ENCODE measurements around the gene CUX1.

CUX1 gene

GRCh38 chr7:102055181-102055976 lies 238.0 kb downstream of the CUX1 start:
- DNase-seq, result no peak

- no peak for DNase-seq
Measured at GRCh38 chr7:102059524-102059923, 242.1 kb downstream of the CUX1 start.

GRCh38 chr7:102061354-102061945 lies 244.0 kb downstream of the CUX1 start:
- no peak for DNase-seq

GRCh38 chr7:102061981-102062390 lies 244.6 kb downstream of the CUX1 start:
- DNase-seq, result no peak

DNA sequence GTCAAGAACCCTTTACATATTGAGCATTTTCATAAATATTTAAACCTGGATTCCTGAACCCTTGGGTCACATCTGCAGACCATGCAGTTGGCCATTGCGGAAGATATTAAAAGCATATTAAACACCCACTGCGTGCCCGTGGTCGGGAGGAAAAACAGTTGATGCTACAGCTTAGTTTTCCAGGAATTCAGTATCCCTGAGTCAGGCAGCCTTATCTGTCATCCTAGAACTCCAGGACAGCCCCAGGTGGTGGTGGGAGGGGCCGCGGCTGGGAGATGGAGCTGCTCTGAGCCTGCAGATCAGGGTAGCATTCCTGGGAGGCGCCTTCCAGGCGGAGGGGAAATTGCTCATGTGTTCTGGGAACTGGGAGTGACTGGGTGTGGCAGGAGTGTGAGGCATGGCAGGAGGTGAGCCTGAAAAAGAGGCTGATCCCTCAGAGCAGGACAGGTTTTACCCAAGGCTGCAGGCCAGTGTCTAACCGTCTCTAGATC lies 246.3 kb downstream of the CUX1 start:
- DNase-seq, result no peak

DNA sequence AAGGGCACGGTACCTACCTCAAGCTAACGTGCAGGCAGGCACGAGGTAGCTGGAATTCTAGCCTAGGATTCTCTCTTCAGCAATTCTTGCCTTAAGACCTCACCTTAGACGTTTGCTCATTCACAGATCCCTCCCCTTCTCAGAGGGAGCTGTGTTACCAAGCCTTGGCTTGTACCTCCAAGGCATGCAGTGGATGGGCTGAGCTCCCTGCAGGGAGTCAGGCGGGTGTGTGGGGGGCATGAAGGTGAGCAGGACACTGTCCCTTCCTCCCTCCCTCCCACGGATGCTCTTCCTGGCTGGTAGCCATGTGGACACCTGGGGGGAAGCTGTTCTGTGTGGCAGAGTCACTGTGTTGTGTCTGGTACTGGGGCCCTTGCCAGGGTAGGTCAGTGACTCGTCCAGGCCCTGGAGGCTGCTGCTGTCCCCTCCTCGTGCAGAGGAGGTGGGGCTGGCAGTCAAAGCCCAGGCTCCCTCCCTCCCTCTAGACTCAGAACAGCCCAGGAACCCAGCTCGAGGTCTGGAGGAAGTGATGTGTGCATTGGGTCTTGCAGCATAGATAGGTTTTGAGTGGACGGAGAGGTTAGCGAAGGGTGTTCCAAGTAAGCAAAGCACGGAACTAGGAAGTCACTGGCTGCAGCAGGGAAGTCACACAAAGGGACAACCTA lies 247.1 kb downstream of the CUX1 start:
- no peak for DNase-seq

DNA sequence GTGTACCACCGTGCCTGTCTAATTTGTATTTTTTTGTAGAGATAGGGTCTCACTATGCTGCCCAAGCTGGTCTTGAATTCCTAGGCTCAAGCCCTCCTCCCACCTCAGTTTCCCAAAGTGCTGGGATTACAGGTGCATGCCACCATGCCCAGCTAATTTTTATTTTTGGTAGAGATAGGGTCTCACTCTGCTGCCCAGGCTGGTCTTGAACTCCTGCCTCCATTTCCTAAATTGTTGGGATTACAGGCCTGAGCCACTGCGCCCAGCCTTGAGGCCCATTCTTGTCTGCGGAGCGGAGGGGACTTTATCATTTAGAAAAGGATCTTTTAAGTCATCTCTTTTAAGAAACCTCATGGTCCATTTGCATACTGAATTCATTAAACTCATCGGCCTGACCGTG lies 247.8 kb downstream of the CUX1 start:
- no peak for DNase-seq

DNA sequence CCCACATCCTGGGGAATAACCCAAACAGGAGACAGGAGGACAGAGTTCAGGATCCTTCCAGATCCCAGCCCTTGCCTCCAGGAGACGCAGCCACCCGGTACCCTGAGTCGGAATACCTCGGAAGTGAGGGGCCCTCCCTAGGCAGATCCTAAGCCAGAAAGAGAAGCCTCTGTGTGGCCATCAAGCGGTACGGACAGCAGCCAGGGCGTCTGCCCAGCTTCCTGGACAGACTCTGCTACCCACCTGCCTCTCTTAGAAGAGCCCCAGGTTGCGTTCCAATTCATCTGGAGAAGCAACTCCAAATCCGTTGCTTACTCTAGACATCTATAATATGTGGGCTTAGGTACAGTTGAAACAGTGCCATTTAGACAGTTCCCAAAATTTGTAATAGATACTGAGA lies 249.1 kb downstream of the CUX1 start:
- DNase-seq, result no peak

GRCh38 chr7:102068846-102069245 lies 251.4 kb downstream of the CUX1 start:
- DNase-seq, result no peak

DNA sequence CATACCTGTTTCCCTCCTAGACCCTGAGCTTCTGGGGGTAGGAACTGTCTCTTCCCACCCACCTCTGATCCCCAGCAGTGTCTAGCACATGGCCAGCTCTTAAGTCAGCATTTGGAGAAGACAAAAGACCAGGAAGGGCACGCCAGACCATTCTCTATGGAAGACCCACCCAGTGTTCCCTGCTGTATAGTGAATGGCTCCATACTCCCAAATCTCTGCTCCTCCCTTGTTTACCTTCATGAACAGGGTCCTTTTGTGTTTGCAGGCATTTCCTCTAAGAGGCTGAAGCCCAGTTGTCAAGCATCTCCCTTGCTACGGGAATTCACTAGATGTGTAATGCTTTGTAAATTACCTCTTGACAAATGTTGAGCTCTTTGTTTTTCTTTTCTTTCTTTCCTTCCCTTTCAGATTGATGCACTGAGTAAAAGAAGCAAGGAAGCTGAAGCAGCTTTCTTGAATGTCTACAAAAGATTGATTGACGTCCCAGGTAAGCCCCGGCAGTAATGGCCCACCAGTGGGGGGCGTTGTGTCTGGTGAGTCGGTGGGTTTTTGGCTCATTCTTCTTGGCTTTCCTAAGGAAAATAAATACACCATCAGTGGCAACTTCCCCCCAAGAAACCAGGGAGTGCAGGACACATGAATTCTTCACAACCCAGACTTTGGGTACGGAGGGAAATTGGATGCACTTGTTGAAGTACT lies 252.7 kb downstream of the CUX1 start:
- no peak for DNase-seq

DNA sequence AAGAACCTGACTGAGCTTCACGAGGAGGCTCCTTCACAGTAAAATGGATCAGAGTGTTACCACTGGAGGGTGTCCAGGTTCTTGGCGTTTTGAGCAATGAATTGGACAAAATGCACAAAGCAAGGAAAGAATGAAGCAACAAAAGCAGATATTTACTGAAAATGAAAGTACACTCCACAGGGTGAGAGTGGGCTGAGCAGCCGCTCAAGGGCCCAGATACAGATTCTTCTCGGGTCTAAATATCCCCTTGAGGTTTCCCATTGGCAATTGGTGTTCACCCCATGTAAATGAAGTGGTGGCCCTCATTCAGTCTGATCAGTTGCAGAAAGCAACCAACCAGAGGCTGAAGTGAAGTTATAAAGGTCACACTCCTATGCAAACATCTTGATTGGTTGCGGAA lies 254.6 kb downstream of the CUX1 start:
- DNase-seq, result no peak

DNA sequence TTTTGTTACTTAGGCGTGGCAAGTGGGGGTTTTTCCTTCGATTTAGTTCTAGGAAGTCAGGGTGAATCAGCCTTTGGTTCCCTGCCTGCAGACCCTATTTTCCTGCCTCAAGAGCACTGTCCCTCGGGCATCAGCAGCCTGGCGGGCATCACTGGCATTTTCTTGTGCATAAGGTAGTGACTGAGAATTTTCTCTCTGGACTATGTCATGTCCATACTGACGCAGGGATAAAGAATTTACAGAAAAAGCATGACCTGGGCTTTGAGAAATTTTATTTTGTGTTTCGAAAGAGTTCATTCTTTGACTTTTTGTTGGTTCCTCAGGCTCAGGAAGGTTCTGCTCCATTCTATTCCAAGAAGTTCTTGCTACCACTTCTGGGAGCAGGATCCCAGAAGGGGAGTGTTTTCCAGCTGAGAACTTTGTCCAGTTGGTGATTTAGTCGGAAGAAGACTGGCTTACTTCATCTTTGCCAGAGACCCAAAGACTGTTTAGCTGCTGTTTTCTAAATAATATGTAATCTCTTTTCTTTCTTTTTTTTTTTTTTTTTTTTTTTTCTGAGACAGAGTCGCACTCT lies 255.3 kb downstream of the CUX1 start:
- no peak for DNase-seq

DNA sequence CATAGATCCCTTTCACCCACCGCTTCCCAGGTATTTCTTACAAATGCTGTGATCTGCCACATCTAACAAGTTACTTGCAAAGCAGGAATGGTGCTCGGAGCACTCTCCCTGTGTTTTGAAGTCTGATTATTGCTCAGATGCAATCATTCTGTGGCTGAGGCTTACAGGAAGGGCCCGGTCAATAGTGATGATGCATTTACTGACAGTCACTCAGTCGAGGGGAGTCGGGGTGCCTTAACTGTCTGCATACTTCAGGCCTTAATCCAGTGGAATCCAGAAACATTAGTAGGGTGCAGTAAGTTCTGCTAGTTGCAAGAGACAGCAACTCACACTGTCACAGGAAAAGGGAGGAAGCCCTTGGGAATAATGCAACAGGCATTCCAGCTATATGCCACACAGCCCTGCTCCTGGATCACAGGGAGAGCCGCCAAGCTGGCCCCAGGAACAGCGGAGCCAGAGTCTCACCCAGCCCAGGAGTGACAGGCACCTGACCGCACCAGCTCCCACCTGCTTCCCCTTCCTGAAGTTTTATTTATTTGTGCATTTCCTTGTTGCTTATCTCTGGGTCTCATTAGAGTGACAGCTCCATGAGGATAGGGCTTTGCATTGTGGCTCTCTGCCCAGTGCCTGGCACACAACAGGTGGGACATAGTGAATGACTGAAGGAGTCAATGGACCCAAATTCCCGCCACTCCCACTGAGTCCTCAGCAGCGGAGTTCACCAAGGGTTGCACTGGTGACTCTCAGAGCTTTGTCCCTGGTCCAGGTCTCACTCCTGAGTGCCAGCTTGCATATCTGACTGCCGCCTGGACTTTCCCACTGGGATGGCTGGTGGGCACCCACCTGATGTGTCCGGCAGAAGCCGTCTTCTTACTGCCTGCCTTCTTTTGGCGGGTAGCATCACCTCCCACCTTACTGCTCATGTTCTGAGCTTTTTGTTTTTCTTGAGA lies 256.8 kb downstream of the CUX1 start:
- DNase-seq, result no peak

- DNase-seq, result no peak
Measured at GRCh38 chr7:102075126-102075525, 257.7 kb downstream of the CUX1 start.

DNA sequence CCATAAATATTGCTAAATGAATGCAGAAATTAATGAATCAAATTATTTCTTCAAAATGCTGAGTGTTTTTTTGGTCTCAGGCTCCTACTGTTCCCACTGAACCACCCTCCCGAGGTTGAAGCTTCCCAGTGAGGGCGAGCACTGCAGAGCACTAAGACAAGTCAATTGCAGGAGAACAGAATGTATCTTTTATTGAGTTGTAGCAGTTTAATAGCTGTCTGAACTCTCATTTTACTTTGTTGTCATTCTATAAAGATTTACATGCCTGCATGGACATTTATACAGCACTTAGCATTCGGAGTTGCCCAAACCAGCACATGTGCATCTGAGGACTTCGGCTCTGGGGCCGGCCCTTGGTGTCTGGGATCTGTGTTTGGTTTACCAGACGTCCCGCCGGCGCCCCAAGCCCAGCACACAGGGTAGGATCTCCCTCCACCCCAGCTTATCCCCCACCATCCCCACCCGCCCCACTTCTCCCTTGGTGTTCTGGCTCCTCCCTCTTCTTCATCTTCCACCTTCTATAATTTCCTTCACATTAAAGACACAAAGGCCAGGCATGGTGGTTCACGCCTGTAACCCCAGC lies 258.2 kb downstream of the CUX1 start:
- no peak for DNase-seq

- DNase-seq, result no peak
Measured at GRCh38 chr7:102077081-102077480, 259.7 kb downstream of the CUX1 start.

GRCh38 chr7:102079140-102080018 lies 262.0 kb downstream of the CUX1 start:
- DNase-seq, result no peak

DNA sequence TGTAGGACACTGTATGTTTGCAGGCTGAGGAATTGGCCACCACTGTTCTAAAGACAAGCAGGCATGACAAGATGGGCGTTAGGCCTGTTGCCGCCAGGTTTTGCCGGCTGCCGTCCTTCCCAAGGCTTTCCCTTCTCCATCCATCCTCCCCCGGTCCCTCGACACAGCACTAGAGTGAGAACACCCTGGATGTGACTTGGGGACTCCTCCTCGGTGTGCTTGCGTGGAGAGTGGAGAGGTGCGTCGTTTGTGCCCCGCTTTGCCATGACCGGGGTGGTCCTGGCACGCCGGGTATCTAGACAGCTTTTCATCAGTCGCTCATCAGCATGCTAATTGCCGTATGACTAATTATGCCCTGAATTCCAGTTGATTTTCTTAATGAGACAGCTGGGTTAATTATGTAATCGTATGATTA lies 262.6 kb downstream of the CUX1 start:
- no peak for DNase-seq

DNA sequence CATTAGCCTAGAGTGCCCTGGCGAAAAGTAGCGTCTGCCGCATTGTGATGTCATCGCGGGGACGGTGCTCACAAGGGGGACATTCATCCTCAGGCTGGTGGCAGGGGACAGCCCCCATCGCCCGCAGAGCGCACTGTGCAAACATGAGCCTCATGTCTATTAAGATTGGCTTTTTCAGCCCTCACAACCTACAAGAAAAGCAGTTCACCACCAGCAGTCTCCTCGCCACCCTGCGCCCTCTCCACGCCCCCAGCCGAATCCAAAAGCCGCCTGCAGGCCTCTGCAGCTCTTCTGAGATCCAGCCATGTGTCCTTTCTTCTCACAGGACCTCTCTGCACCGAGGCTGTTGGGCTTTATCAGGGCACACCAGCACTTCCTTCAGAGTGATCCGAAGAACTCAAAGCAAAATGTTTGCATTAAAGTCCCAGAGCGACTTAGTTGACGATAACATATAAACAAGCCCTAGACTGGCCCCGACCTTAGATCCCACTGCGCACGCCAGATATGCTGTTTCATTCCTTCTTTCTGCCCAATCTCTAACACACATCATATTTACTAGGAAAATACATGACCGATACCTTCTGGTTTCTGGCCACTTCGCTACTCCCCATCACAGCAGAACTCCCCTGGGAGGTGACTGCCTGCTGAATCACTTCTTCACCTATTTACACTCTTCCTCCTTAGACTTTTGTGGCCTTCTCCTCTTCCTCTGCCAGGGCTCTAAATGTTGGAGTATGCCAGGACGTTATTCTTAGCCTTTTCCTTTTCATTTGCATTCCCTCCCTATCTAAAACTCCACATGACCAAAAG lies 263.2 kb downstream of the CUX1 start:
- no peak for DNase-seq

DNA sequence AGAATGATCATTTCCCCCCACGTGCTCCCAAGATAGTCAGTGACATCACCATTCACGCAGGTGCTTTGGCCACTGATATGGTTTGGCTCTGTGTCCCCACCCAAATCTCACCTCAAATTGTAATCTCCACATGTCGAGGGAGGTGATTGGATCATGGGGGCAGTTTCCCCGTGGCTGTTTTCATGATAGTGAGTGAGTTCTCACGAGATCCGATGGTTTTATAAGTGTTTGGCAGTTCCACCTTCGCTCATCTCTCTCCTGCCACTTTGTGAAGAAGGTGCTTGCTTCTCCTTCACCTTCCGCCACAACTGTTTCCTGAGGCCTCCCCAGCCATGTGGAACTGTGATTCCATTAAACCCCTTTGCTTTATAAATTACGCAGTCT lies 263.8 kb downstream of the CUX1 start:
- DNase-seq, result no peak
